GM12878 (cell line): ENCODE data around the gene SNF8. TPM values are rescaled to one million over a fixed set of nuclear protein-coding genes. Genes with fewer than 3 reads are reported as not detected.

ENCODE experiments used
- ATAC-seq: fragments of 200-7000 bp; cut with Tn5 transposase; 3 replicates; pipeline ENCODE4 v1.9.1; 2020; ENCODE audit warnings: mild to moderate bottlenecking, moderate library complexity
- BruUV-seq: library from RNA; stranded (reverse); fragments of 400-500 nt; replicated peaks from 2 replicates; lab custom pipeline; 2021; lab: Mats Ljungman, UMichigan
- CTCF ChIA-PET: fragments of 300-600 bp; sonication (Branson Sonifier 250); formaldehyde crosslinking; extraction: SDS; loops from one replicate; lab custom pipeline; 2021; ENCODE audit warnings: inconsistent platforms; lab: Yijun Ruan, JAX
- POLR2A ChIA-PET: fragments of 350-600 bp; formaldehyde crosslinking; extraction: SDS; loops from one replicate; lab custom pipeline; 2021; ENCODE audit warnings: inconsistent platforms; lab: Charles Lee
- RAD21 ChIA-PET: fragments of 300-600 bp; sonication (Branson Sonifier 250); formaldehyde crosslinking; loops from one replicate; lab custom pipeline; 2023; ENCODE audit warnings: antibody characterized with exemption; ENCODE audit not compliant: unreplicated experiment; lab: Charles Lee
- SMC1A ChIA-PET: fragments of 300-600 bp; sonication (Branson Sonifier 250); formaldehyde crosslinking; loops from one replicate; lab custom pipeline; 2023; ENCODE audit not compliant: unreplicated experiment, uncharacterized antibody; lab: Charles Lee
- DNase-seq: peaks from one replicate; pipeline ENCODE4 v3.0.0-alpha.2; 2011; ENCODE audit warnings: low read depth, low spot score
- FAIRE-seq: peaks from 3 replicates; lab custom pipeline; 2011; peaks lifted over from hg19 to GRCh38; lab: Jason Lieb, UNC
- H2AFZ ChIP-seq: 2 replicates; pipeline ENCODE4 v1.6.0; 2011; ENCODE audit warnings: low read depth, low read length, control low read depth; ENCODE audit not compliant: control insufficient read depth
- H3K27ac ChIP-seq: 2 replicates; pipeline ENCODE4 v1.5.1; 2011; ENCODE audit warnings: control low read depth; ENCODE audit not compliant: control insufficient read depth, insufficient read depth
- H3K27me3 ChIP-seq, 2 experiments: replicated peaks in 1 of 2; 2 replicates each; pipeline versions ENCODE4 v1.6.0 to v1.6.1; 2011; ENCODE audit warnings: low read length in 1 of 2; ENCODE audit not compliant: control insufficient read depth in 2 of 2, insufficient read depth in 2 of 2
- H3K36me3 ChIP-seq, 2 experiments: 2 replicates each; pipeline ENCODE4 v1.5.1; 2011; ENCODE audit warnings: low read length in 1 of 2; ENCODE audit not compliant: control insufficient read depth in 2 of 2, insufficient read depth in 2 of 2
- H3K4me1 ChIP-seq: 2 replicates; pipeline ENCODE4 v1.6.1; 2011; ENCODE audit warnings: mild to moderate bottlenecking, low read length, moderate library complexity, mixed read lengths; ENCODE audit not compliant: control insufficient read depth, insufficient read depth
- H3K4me2 ChIP-seq: 2 replicates; pipeline ENCODE4 v1.6.0; 2011; ENCODE audit warnings: control low read depth; ENCODE audit not compliant: control insufficient read depth, insufficient read depth
- H3K4me3 ChIP-seq: fragments of 200-600 bp; sonication (generic); 2 replicates; pipeline ENCODE4 v1.5.1; 2016
- H3K79me2 ChIP-seq: 2 replicates; pipeline ENCODE4 v1.6.0; 2011; ENCODE audit warnings: low read length; ENCODE audit not compliant: control insufficient read depth, insufficient read depth
- H3K9ac ChIP-seq: 2 replicates; pipeline ENCODE4 v1.8.0; 2011; ENCODE audit warnings: low read length, control low read depth, mixed read lengths; ENCODE audit not compliant: control insufficient read depth, insufficient read depth
- H3K9me3 ChIP-seq: replicated peaks from 3 replicates; pipeline ENCODE4 v1.5.1; 2011; ENCODE audit warnings: mild to moderate bottlenecking, low read length; ENCODE audit not compliant: control insufficient read depth, insufficient read depth
- H4K20me1 ChIP-seq: 2 replicates; pipeline ENCODE4 v1.6.0; 2011; ENCODE audit not compliant: control insufficient read depth, insufficient read depth
- ELK1 ChIP-seq: IDR thresholded peaks from 2 replicates; pipeline ENCODE4 v1.6.1; 2012; ENCODE audit warnings: low read depth, low read length, improper control_type of control experiment
- KLF5 ChIP-seq: fragments of 450-650 bp; IDR thresholded peaks from 2 replicates; pipeline ENCODE4 v1.6.1; 2014; ENCODE audit warnings: mild to moderate bottlenecking; ENCODE audit not compliant: partially characterized antibody
- MYB ChIP-seq: fragments of 150-350 bp; IDR thresholded peaks from 2 replicates; pipeline ENCODE4 v1.6.1; 2014; ENCODE audit warnings: mild to moderate bottlenecking, low read depth, low read length, borderline replicate concordance
- MYC ChIP-seq: IDR thresholded peaks from 2 replicates; pipeline ENCODE4 v1.6.1; 2011; ENCODE audit warnings: mild to moderate bottlenecking, low read length, moderate library complexity, inconsistent platforms; ENCODE audit not compliant: insufficient read depth, insufficient replicate concordance, insufficient read length, severe bottlenecking
- PML ChIP-seq: IDR thresholded peaks from 2 replicates; pipeline ENCODE4 v1.6.1; 2012; ENCODE audit warnings: low read length, inconsistent platforms
- POLR2A ChIP-seq: IDR thresholded peaks from 2 replicates; pipeline ENCODE4 v1.6.1; 2011; ENCODE audit warnings: low read depth, mild to moderate bottlenecking, low read length
- SIX5 ChIP-seq: IDR thresholded peaks from 2 replicates; pipeline ENCODE4 v1.6.1; 2011; ENCODE audit warnings: mild to moderate bottlenecking, low read depth, low read length, moderate library complexity; ENCODE audit not compliant: severe bottlenecking
- SMAD5 ChIP-seq: IDR thresholded peaks from 2 replicates; pipeline ENCODE4 v1.6.1; 2016; ENCODE audit warnings: antibody characterized with exemption, low read depth
- YY1 ChIP-seq: IDR thresholded peaks from 2 replicates; pipeline ENCODE4 v1.6.1; 2011; ENCODE audit warnings: low read depth, mild to moderate bottlenecking, low read length
- ZBED1 ChIP-seq: IDR thresholded peaks from 2 replicates; pipeline ENCODE4 v1.6.1; 2016; ENCODE audit warnings: borderline replicate concordance
- WGBS: methylation state at CpG from one replicate; pipeline ENCODE4 v1.1.6; 2016; ENCODE audit warnings: low lambda C conversion rate; ENCODE audit not compliant: insufficient replicate concordance, insufficient coverage; ENCODE audit errors: missing lambda C conversion rate; 5-methylcytosine and 5-hydroxymethylcytosine counted together
- in situ Hi-C: fragments of 300-500 bp; cut with MboI; formaldehyde crosslinking; loops from 9 replicates; pipeline ENCODE4 v1.14.3; 2018; ENCODE audit warnings: mixed read lengths
- intact Hi-C: fragments of 100-400 bp; cut with micrococcal nuclease; formaldehyde crosslinking; loops from one replicate; pipeline ENCODE4 v1.14.2; 2022; ENCODE audit not compliant: unreplicated experiment
- polyA plus RNA-seq, 11 experiments: library from polyadenylated mRNA; depleted of rRNA in 4 of 11; unstranded in 6 of 11; stranded (reverse) in 5 of 11; fragments of >200 nt; fragmentation: Nextera tagmentation in 4 of 11; fragmentation: Illumina TruSeq in 1 of 11; extraction: Ambion mirVana in 4 of 11; extraction: Trizol in 1 of 11; gene quantifications; 1 replicate in 1 of 11; 2 replicates in 10 of 11; pipeline versions ENCODE4 v1.2.1 to v1.2.3, GENCODE V29; 2011 to 2016; ENCODE audit warnings: inconsistent platforms in 2 of 11, missing spikeins in 2 of 11, low read depth in 1 of 11
- total RNA-seq, 4 experiments: library from RNA; depleted of rRNA in 3 of 4; stranded (reverse); fragments of >200 nt in 3 of 4; fragmentation: Illumina TruSeq in 1 of 4; extraction: Trizol in 1 of 4; gene quantifications; 2 replicates each; pipeline versions ENCODE4 v1.2.1 to v1.2.3, GENCODE V29; 2013 to 2021

SNF8 gene
- total and polyA plus RNA-seq, 10 of the 15 experiments (the other 5 are each of a cell fraction or from before 2014, with no cell fraction given) = 6.1 to 228 (median 95.6) TPM

DNA sequence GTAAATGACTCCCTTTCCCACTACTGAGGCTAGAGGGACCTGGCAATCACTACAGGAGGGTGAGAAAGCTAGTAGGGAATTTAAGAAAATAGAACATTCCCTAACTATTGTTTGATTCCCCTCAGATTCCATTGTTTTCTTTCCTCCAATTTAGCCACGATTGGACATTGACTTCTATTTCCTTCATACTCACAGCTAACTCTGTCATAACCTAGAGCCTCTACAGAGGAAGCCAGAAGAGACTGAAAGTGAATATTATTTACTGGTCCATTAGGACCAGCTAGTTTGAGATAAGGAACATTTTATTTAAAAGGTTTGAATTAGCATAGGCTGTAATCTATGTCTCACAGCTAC, 14.9 kb downstream of the SNF8 start:
- Histone ChIP-seq H3K9me3 (no peaks in the 10 kb centered on the region), H3K27me3 (no peaks in the 10 kb centered on the region), H3K4me3 (no peak overlapping the region), H3K79me2 (no peaks in the 10 kb centered on the region; the same call in 1 of the 2 replicates), H3K4me1 (no peaks in the 10 kb centered on the region), H3K4me2 (no peak overlapping the region), H3K27ac (no peak overlapping the region), H4K20me1 (peaks cover 3% of the 10 kb centered on the region), H3K36me3 (peaks cover 30 to 45% of the 10 kb centered on the region in 2 experiments), H3K9ac (no peak overlapping the region), H2AFZ (no peak overlapping the region)
- RAD21 ChIA-PET = no interaction called here
- POLR2A ChIA-PET = interaction anchor here (0.5 to 1.9 kb wide), 3 partner anchors 11 to 22 kb away, joined by 3 to 5 read pairs (median 4); no protein-coding TSS in a partner anchor
- TF ChIP-seq SIX5 = no peak
- 0 out of 2 replicates have a peak, but pooled peaks have one; percentile 32 for TF ChIP-seq SMAD5
- in situ Hi-C loops = no loop called here
- no peak for ATAC-seq
- no peak for DNase-seq
- intact Hi-C loops = no loop called here
- SMC1A ChIA-PET = interaction anchor here (0.6 to 2.6 kb wide), 4 partner anchors 15 to 37 kb away, joined by 3 to 7 read pairs (median 3); partner anchors contain the start of genes ATP5MC1 and SNF8
- CTCF ChIA-PET = interaction anchor here (1.1 to 2.0 kb wide), 2 partner anchors 103 to 106 kb away, joined by 4 to 7 read pairs; no protein-coding TSS in a partner anchor
- WGBS = 100% methylated on average over 1 of the region's 1 CpG
- FAIRE-seq = no peak
- BruUV-seq = no TSS peak

GRCh38 chr17:48928876-48929811, 15.5 kb downstream of the SNF8 start:
- H3K4me3 ChIP-seq = no peak overlapping the region
- H4K20me1 ChIP-seq = peaks cover 3% of the 10 kb centered on the region
- peak; percentile 54 for FAIRE-seq
- no TSS peak for BruUV-seq
- peaks cover 29 to 49% of the 10 kb centered on the region in 2 experiments for H3K36me3 ChIP-seq
- ChIA-PET SMC1A (interaction anchor here (0.6 to 2.6 kb wide), 5 partner anchors 11 to 36 kb away, joined by 3 to 7 read pairs (median 3); partner anchors contain the start of genes ATP5MC1 and SNF8), RAD21 (no interaction called here), CTCF (interaction anchor here (1.1 to 2.0 kb wide), 2 partner anchors 103 to 107 kb away, joined by 4 to 7 read pairs; no protein-coding TSS in a partner anchor), POLR2A (interaction anchor here (0.5 to 1.9 kb wide), 3 partner anchors 11 to 22 kb away, joined by 3 to 4 read pairs (median 4); no protein-coding TSS in a partner anchor)
- no peak overlapping the region for H3K27ac ChIP-seq
- no peaks in the 10 kb centered on the region for H3K4me1 ChIP-seq
- no peak overlapping the region for H3K4me2 ChIP-seq
- no peaks in the 10 kb centered on the region for H3K27me3 ChIP-seq
- intact Hi-C loops = no loop called here
- WGBS = 97% methylated on average over 6 of the region's 6 CpGs
- in situ Hi-C loops = no loop called here
- H3K9me3 ChIP-seq = no peaks in the 10 kb centered on the region
- no peaks in the 10 kb centered on the region; the same call in 1 of the 2 replicates for H3K79me2 ChIP-seq
- no peak for DNase-seq
- ATAC-seq = no peak
- no peak overlapping the region for H3K9ac ChIP-seq
- H2AFZ ChIP-seq = no peak overlapping the region
- peak; percentile 28; the same call in 1 of the 2 replicates for TF ChIP-seq POLR2A
- TF ChIP-seq PML = peak; percentile 2; the same call in 1 of the 2 replicates
- no peak for TF ChIP-seq MYB
- TF ChIP-seq ZBED1 = no peak
- TF ChIP-seq ELK1 = no peak
- no peak for TF ChIP-seq KLF5
- TF ChIP-seq MYC = no peak
- TF ChIP-seq YY1 = no peak
